HFF-Myc (cell line): ENCODE results near the gene ARHGAP31.

Source experiments
- DNase-seq: peaks from one replicate; pipeline ENCODE4 v3.0.0-alpha.2; 2011; ENCODE audit warnings: low read depth; ENCODE audit errors: extremely low read depth
- H3K4me3 ChIP-seq: replicated peaks from 2 replicates; pipeline ENCODE4 v1.5.1; 2011; ENCODE audit warnings: low read depth, mild to moderate bottlenecking, control low read depth, low read length
- TF ChIP-seq, protein P1 (sequence below): IDR thresholded peaks from 2 replicates; pipeline ENCODE4 v1.5.1; 2012; ENCODE audit warnings: mild to moderate bottlenecking, low read depth, low read length, control low read depth; ENCODE audit errors: missing control alignments

Gene ARHGAP31

DNA sequence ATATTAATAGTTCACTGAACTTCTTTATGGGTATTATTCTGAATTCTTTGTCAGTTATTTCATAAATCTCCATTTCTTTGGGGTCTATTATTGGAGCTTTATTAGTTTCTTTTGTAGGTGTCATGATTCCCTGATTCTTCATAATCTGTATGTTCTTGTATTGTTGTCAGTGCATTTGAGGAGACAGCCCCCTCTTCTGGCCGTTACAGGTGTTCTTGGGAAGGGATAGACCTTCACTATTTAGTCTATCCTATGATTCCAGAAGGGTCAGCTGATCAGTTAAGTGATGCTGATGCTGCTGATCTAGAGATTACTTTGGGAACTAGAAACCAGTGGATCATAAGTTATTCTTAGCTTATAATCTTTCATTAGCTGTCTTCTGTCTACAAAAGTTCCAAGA is 134.4 kb downstream of the ARHGAP31 start:
- no peak overlapping the region for H3K4me3 ChIP-seq
- TF ChIP-seq, protein P1, sequence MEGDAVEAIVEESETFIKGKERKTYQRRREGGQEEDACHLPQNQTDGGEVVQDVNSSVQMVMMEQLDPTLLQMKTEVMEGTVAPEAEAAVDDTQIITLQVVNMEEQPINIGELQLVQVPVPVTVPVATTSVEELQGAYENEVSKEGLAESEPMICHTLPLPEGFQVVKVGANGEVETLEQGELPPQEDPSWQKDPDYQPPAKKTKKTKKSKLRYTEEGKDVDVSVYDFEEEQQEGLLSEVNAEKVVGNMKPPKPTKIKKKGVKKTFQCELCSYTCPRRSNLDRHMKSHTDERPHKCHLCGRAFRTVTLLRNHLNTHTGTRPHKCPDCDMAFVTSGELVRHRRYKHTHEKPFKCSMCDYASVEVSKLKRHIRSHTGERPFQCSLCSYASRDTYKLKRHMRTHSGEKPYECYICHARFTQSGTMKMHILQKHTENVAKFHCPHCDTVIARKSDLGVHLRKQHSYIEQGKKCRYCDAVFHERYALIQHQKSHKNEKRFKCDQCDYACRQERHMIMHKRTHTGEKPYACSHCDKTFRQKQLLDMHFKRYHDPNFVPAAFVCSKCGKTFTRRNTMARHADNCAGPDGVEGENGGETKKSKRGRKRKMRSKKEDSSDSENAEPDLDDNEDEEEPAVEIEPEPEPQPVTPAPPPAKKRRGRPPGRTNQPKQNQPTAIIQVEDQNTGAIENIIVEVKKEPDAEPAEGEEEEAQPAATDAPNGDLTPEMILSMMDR: peak; percentile 13
- DNase-seq: no peak

DNA sequence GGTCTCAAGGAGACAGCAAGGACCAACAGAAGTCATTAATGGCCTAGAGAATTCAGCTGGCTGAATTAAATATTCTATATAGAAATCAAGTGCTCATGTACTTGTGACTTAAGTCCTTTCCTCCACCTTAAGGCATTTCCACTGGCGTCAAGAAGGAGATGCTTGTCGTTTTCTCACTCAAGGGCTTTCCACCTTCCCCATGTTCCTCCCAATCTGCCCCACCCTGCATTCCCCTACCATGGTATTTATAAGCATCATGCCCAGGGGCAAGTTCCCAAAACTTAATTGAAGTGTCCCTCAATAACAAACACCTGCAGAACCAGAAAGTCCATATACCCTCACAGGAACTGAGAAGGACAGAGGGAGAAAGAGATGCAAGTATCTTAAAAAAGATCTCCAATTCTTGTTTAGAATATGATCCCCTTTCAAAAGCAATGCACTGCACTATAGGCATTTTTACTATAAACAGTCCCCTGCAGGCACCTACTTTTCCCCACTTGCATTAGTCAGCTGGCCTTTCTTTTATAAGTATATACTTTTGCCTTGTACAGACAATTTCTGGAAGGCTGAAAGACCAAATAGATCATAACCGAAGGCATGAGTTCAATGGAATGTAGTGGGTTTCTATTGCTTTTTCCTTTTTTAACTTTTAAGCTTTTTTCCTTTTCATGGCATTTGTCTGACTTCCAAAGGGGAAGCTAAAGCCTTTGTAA is 139.6 kb downstream of the ARHGAP31 start:
- no peak overlapping the region for H3K4me3 ChIP-seq
- TF ChIP-seq, protein P1: no peak
- DNase-seq: no peak

DNA sequence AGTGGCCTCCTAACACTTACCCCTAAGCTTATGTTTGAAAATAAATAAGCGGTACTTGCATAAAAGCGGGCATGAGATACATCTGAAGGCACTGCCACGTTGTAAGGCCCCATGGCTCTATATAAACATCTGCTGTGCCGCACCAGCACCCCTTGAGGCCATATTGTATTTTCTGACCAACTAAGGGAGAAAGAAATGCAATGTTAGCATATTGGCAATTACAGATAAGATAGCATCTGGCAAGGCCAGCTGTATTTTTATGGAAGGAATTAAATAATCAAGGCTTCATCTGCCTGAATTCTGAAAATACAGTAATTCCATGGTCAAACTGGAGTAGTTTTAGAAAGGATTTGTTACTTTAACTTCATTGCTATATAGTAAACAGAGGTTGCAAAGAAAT is 140.5 kb downstream of the ARHGAP31 start:
- no peak for DNase-seq
- TF ChIP-seq, protein P1: no peak

DNA sequence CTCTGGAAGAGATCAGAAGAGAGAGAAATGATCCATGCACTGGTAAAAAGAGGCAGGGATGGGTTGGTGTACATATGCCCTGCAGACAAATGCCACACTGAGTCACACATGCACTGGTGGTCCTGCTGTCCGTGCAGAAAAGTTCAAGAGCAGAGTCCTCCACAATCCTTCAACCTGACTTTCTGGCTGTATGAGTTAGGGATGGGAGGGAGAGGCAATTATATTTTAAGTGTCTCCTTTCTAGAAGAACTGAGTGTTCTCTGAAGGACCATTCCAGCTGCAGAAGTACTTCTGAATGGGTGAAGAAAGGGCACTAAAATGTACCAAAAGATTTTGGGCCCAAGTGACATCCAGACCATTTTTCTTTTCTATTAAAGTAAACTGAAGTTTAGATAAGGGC is 142.8 kb downstream of the ARHGAP31 start:
- no peak overlapping the region for H3K4me3 ChIP-seq
- TF ChIP-seq, protein P1: no peak
- no peak for DNase-seq

More for the DNA sequence above, 140.5 kb downstream of the ARHGAP31 start:
- H3K4me3 ChIP-seq: no peak overlapping the region

DNA sequence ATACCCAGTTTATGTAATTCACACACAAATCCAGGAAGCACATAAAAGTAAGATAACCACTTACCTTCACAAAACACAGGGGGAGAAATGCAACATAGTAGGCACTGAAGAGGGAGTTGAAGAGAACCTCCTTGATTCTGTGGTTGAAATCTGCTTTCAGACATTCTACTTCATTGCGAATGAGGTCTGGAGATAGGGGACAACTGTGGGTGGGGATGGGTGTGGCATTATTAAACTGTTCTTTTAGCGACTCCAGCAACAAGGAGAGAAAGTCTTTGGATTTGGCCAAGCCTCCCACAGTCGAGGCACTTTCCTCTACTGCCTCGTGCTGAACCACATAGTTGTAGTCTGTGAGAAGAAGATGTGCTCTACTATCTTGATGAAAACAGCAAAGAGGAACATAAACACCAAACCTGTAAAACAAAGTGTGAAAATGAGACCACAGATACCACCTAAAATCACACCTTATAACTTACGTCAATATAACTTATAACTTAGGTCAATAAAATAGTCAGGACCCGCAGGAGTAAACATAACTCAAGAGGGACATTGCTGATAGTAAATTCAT is 143.6 kb downstream of the ARHGAP31 start:
- no peak overlapping the region for H3K4me3 ChIP-seq
- DNase-seq: no peak
- TF ChIP-seq, protein P1: no peak

DNA sequence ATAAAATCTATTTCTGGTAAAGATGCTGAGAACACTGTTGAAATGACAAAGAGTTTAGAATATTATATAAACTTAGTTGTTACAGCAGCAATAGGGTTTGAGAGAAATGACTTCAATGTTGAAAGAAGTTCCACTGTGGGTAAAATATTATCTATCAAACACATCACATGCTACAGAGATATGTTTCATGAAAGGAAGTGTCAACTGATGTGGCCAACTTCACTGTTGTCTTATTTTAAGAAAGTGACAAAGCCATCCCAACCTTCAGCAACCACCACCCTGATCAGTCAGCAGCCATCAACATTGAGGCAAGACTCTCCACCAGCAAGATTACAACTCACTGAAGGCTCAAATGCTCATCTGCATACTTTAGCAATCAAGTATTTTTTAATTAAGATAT is 149.0 kb downstream of the ARHGAP31 start:
- no peak for DNase-seq
- H3K4me3 ChIP-seq: no peak overlapping the region
- TF ChIP-seq, protein P1: no peak
